22Rv1 (cell line): ENCODE measurements around the gene RBSN.

ENCODE experiments used
- ZFX ChIP-seq: fragments of 450-650 bp; IDR thresholded peaks from 2 replicates; pipeline ENCODE4 v1.6.1; 2017; ENCODE audit warnings: antibody characterized with exemption, borderline replicate concordance
- TF ChIP-seq, protein P1 (sequence below): fragments of 450-650 bp; IDR thresholded peaks from 2 replicates; pipeline ENCODE4 v1.5.1; 2017; ENCODE audit warnings: mild to moderate bottlenecking

- TF ChIP-seq ZFX, result no peak
- TF ChIP-seq, protein P1, sequence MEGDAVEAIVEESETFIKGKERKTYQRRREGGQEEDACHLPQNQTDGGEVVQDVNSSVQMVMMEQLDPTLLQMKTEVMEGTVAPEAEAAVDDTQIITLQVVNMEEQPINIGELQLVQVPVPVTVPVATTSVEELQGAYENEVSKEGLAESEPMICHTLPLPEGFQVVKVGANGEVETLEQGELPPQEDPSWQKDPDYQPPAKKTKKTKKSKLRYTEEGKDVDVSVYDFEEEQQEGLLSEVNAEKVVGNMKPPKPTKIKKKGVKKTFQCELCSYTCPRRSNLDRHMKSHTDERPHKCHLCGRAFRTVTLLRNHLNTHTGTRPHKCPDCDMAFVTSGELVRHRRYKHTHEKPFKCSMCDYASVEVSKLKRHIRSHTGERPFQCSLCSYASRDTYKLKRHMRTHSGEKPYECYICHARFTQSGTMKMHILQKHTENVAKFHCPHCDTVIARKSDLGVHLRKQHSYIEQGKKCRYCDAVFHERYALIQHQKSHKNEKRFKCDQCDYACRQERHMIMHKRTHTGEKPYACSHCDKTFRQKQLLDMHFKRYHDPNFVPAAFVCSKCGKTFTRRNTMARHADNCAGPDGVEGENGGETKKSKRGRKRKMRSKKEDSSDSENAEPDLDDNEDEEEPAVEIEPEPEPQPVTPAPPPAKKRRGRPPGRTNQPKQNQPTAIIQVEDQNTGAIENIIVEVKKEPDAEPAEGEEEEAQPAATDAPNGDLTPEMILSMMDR, result no peak
These were observed 66.3 kb downstream of the RBSN start for GRCh38 chr3:15032650-15033049.
